ENCODE results near the gene HDAC7.

Gene HDAC7

GRCh38 chr12:47736877-47737676 is 82.6 kb downstream of the HDAC7 start:
- H3K27ac Mint-ChIP-seq = no peak overlapping the region
- no peaks in the 10 kb centered on the region for H3K27me3 Mint-ChIP-seq
- no peak overlapping the region for H3K4me3 Mint-ChIP-seq
- H3K9me3 Mint-ChIP-seq = no peaks in the 10 kb centered on the region
- no peak for DNase-seq
- no peaks in the 10 kb centered on the region for H3K36me3 Mint-ChIP-seq (ENCODE audit: low read depth)
- H3K4me1 Mint-ChIP-seq (ENCODE audit: low read depth) = peaks cover 19% of the 10 kb centered on the region

GRCh38 chr12:47736216-47736615 is 83.5 kb downstream of the HDAC7 start:
- H3K27me3 Mint-ChIP-seq = no peaks in the 10 kb centered on the region
- H3K4me3 Mint-ChIP-seq = no peak overlapping the region
- no peak overlapping the region for H3K27ac Mint-ChIP-seq
- H3K4me1 Mint-ChIP-seq (ENCODE audit: low read depth) = peaks cover 14% of the 10 kb centered on the region
- DNase-seq = no peak
- no peaks in the 10 kb centered on the region for H3K9me3 Mint-ChIP-seq
- H3K36me3 Mint-ChIP-seq (ENCODE audit: low read depth) = no peaks in the 10 kb centered on the region

- no peak for DNase-seq
- H3K9me3 Mint-ChIP-seq = no peaks in the 10 kb centered on the region
- no peak overlapping the region for H3K4me3 Mint-ChIP-seq
- H3K27ac Mint-ChIP-seq = no peak overlapping the region
- H3K4me1 Mint-ChIP-seq (ENCODE audit: low read depth) = peaks cover 9% of the 10 kb centered on the region
- H3K36me3 Mint-ChIP-seq (ENCODE audit: low read depth) = no peaks in the 10 kb centered on the region
- no peaks in the 10 kb centered on the region for H3K27me3 Mint-ChIP-seq
Measured at GRCh38 chr12:47735649-47736048, 84.1 kb downstream of the HDAC7 start.

- no peak overlapping the region for H3K27ac Mint-ChIP-seq
- H3K4me1 Mint-ChIP-seq (ENCODE audit: low read depth) = peaks cover 4% of the 10 kb centered on the region
- H3K4me3 Mint-ChIP-seq = no peak overlapping the region
- no peak for DNase-seq
- no peaks in the 10 kb centered on the region for H3K36me3 Mint-ChIP-seq (ENCODE audit: low read depth)
- no peaks in the 10 kb centered on the region for H3K9me3 Mint-ChIP-seq
- H3K27me3 Mint-ChIP-seq = no peaks in the 10 kb centered on the region
Measured at GRCh38 chr12:47734725-47735480, 84.8 kb downstream of the HDAC7 start.

- Mint-ChIP-seq H3K9me3 (no peaks in the 10 kb centered on the region), H3K36me3 (ENCODE audit: low read depth) (no peaks in the 10 kb centered on the region), H3K4me3 (no peak overlapping the region), H3K27ac (no peak overlapping the region), H3K4me1 (ENCODE audit: low read depth) (no peaks in the 10 kb centered on the region), H3K27me3 (no peaks in the 10 kb centered on the region)
- no peak for DNase-seq
Measured at GRCh38 chr12:47733142-47733541, 86.6 kb downstream of the HDAC7 start.

Data from activated T-cell treated with anti-CD3 and anti-CD28 coated beads, Interleukin-2, amount 50 U/mL, for 24 hours (primary cell).